H9 (cell line): Measurements from ENCODE around the gene HMGXB4. TPM values are rescaled to one million over a fixed set of nuclear protein-coding genes. Genes with fewer than 3 reads are reported as not detected.

Experiments
- DNase-seq: peaks from one replicate; pipeline ENCODE4 v3.0.0-alpha.2; 2017
- H2AFZ ChIP-seq: one replicate; pipeline ENCODE4 v1.6.1; 2013; ENCODE audit warnings: mild to moderate bottlenecking, low read length, control low read depth, moderate library complexity
- H2AK5ac ChIP-seq: 2 replicates; pipeline ENCODE4 v1.6.1; 2013; ENCODE audit warnings: low read length, control low read depth, mixed read lengths; ENCODE audit not compliant: insufficient read length
- H2BK120ac ChIP-seq: one replicate; pipeline ENCODE4 v1.6.1; 2013; ENCODE audit warnings: low read depth, mild to moderate bottlenecking, low read length, control low read depth, inconsistent platforms; ENCODE audit not compliant: poor library complexity, severe bottlenecking
- H2BK12ac ChIP-seq: 2 replicates; pipeline ENCODE4 v1.6.1; 2013; ENCODE audit warnings: low read length, control low read depth, mixed read lengths, low read depth; ENCODE audit not compliant: insufficient read length
- H2BK15ac ChIP-seq: 2 replicates; pipeline ENCODE4 v1.6.1; 2013; ENCODE audit warnings: low read depth, low read length, control low read depth
- H2BK20ac ChIP-seq: one replicate; pipeline ENCODE4 v1.6.1; 2013; ENCODE audit warnings: low read depth, mild to moderate bottlenecking, low read length, control low read depth, inconsistent platforms; ENCODE audit not compliant: poor library complexity, severe bottlenecking
- H2BK5ac ChIP-seq: 2 replicates; pipeline ENCODE4 v1.6.1; 2013; ENCODE audit warnings: low read length, control low read depth, mixed read lengths; ENCODE audit not compliant: insufficient read length
- H3K14ac ChIP-seq: 2 replicates; pipeline ENCODE4 v1.6.1; 2013; ENCODE audit warnings: low read length, control low read depth; ENCODE audit not compliant: insufficient read depth
- H3K18ac ChIP-seq: 2 replicates; pipeline ENCODE4 v1.6.1; 2013; ENCODE audit warnings: low read depth, mild to moderate bottlenecking, mixed read lengths, low read length, control low read depth; ENCODE audit not compliant: insufficient read length
- H3K23ac ChIP-seq: 2 replicates; pipeline ENCODE4 v1.6.1; 2013; ENCODE audit warnings: low read length, control low read depth, mixed read lengths, low read depth; ENCODE audit not compliant: insufficient read length
- H3K23me2 ChIP-seq: 2 replicates; pipeline ENCODE4 v1.6.1; 2013; ENCODE audit warnings: low read depth, mild to moderate bottlenecking, mixed read lengths, low read length, control low read depth; ENCODE audit not compliant: insufficient read length, poor library complexity, severe bottlenecking
- H3K27ac ChIP-seq: 2 replicates; pipeline ENCODE4 v1.5.1; 2013; ENCODE audit warnings: low read length, control low read depth, mixed read lengths, low read depth; ENCODE audit not compliant: insufficient read length
- H3K27me3 ChIP-seq: 2 replicates; pipeline ENCODE4 v1.6.1; 2013; ENCODE audit warnings: low read length, control low read depth, inconsistent platforms; ENCODE audit not compliant: insufficient read depth
- H3K4ac ChIP-seq: 2 replicates; pipeline ENCODE4 v1.6.1; 2013; ENCODE audit warnings: low read depth, mild to moderate bottlenecking, control low read depth, inconsistent platforms, low read length, moderate library complexity
- H3K4me1 ChIP-seq: 2 replicates; pipeline ENCODE4 v1.6.1; 2013; ENCODE audit warnings: low read length, control low read depth, inconsistent platforms; ENCODE audit not compliant: insufficient read depth
- H3K4me2 ChIP-seq: 2 replicates; pipeline ENCODE4 v1.6.1; 2013; ENCODE audit warnings: low read length, control low read depth, mixed read lengths; ENCODE audit not compliant: insufficient read length, insufficient read depth
- H3K56ac ChIP-seq: 2 replicates; pipeline ENCODE4 v1.6.1; 2013; ENCODE audit warnings: low read depth, mild to moderate bottlenecking, mixed read lengths, low read length, control low read depth; ENCODE audit not compliant: insufficient read length
- H3K79me1 ChIP-seq: 2 replicates; pipeline ENCODE4 v1.6.1; 2013; ENCODE audit warnings: low read depth, mild to moderate bottlenecking, moderate library complexity, low read length, control low read depth, inconsistent platforms; ENCODE audit not compliant: insufficient read depth, poor library complexity, severe bottlenecking
- H3K79me2 ChIP-seq: 2 replicates; pipeline ENCODE4 v1.6.1; 2013; ENCODE audit warnings: low read length, control low read depth, inconsistent platforms; ENCODE audit not compliant: insufficient read depth
- H3K9ac ChIP-seq: 2 replicates; pipeline ENCODE4 v1.6.1; 2013; ENCODE audit warnings: low read length, control low read depth, mixed read lengths; ENCODE audit not compliant: insufficient read length; ENCODE audit errors: extremely low read depth
- H3K9me3 ChIP-seq: one replicate; pipeline ENCODE4 v1.6.1; 2013; ENCODE audit warnings: low read depth, low read length, inconsistent platforms; ENCODE audit not compliant: control insufficient read depth
- H3T11ph ChIP-seq: one replicate; pipeline ENCODE4 v1.6.1; 2013; ENCODE audit warnings: mild to moderate bottlenecking, low read length, control low read depth, inconsistent platforms
- H4K20me1 ChIP-seq: one replicate; pipeline ENCODE4 v1.6.1; 2013; ENCODE audit not compliant: control insufficient read depth, insufficient read length, insufficient read depth
- H4K5ac ChIP-seq: 2 replicates; pipeline ENCODE4 v1.6.1; 2013; ENCODE audit warnings: low read depth, mild to moderate bottlenecking, mixed read lengths, low read length, control low read depth; ENCODE audit not compliant: insufficient read length
- H4K8ac ChIP-seq: replicated peaks from 2 replicates; pipeline ENCODE4 v1.6.1; 2013; ENCODE audit warnings: low read length, control low read depth, mixed read lengths, low read depth; ENCODE audit not compliant: insufficient read length
- H4K91ac ChIP-seq: 2 replicates; pipeline ENCODE4 v1.6.1; 2013; ENCODE audit warnings: low read depth, mild to moderate bottlenecking, moderate library complexity, mixed read lengths, low read length, control low read depth; ENCODE audit not compliant: insufficient read length
- H3K27ac Mint-ChIP-seq, 3 experiments: 2 replicates in 2 of 3; 3 replicates in 1 of 3; pipeline ENCODE4 v1.8.0; 2020 to 2021; ENCODE audit warnings: mixed read lengths in 3 of 3, mild to moderate bottlenecking in 1 of 3, moderate library complexity in 1 of 3
- H3K27me3 Mint-ChIP-seq: 2 replicates; pipeline ENCODE4 v1.8.0; 2021; ENCODE audit warnings: low read depth, mild to moderate bottlenecking, moderate library complexity, mixed read lengths
- H3K36me3 Mint-ChIP-seq, 3 experiments: 2 replicates in 2 of 3; 3 replicates in 1 of 3; pipeline ENCODE4 v1.8.0; 2020 to 2021; ENCODE audit warnings: low read depth in 3 of 3, mixed read lengths in 3 of 3; ENCODE audit not compliant: insufficient read depth in 1 of 3
- H3K4me1 Mint-ChIP-seq, 2 experiments: 2 replicates each; pipeline ENCODE4 v1.8.0; 2020; ENCODE audit warnings: mixed read lengths in 2 of 2
- H3K4me3 Mint-ChIP-seq, 2 experiments: 2 replicates in 1 of 2; 3 replicates in 1 of 2; pipeline ENCODE4 v1.8.0; 2020 to 2021; ENCODE audit warnings: mild to moderate bottlenecking in 2 of 2, mixed read lengths in 2 of 2, moderate library complexity in 1 of 2
- H3K9me3 Mint-ChIP-seq, 2 experiments: 2 replicates in 1 of 2; 3 replicates in 1 of 2; pipeline ENCODE4 v1.8.0; 2020; ENCODE audit warnings: mild to moderate bottlenecking in 2 of 2, mixed read lengths in 2 of 2, moderate library complexity in 1 of 2
- WGBS: extraction: QIAGEN DNeasy Blood & Tissue Kit; methylation state at CpG from one replicate; pipeline ENCODE4 v1.1.7; 2013; ENCODE audit warnings: missing lambda C conversion rate, low lambda C conversion rate, mixed read lengths; ENCODE audit not compliant: insufficient read length; ENCODE audit errors: extremely low coverage; 5-methylcytosine and 5-hydroxymethylcytosine counted together
- total RNA-seq: library from RNA; stranded (reverse); gene quantifications from 2 replicates; pipeline ENCODE4 v1.2.1, GENCODE V29; 2021
- TF ChIP-seq, protein P1 (sequence below): fragments of 200-600 bp; sonication (generic); conservative IDR thresholded peaks from 3 replicates; pipeline ENCODE4 v1.8.0; 2021; ENCODE audit warnings: antibody characterized with exemption, mild to moderate bottlenecking

HMGXB4 gene
- total RNA-seq, 1 experiment from 2014 or later, result 33.5 TPM

DNA sequence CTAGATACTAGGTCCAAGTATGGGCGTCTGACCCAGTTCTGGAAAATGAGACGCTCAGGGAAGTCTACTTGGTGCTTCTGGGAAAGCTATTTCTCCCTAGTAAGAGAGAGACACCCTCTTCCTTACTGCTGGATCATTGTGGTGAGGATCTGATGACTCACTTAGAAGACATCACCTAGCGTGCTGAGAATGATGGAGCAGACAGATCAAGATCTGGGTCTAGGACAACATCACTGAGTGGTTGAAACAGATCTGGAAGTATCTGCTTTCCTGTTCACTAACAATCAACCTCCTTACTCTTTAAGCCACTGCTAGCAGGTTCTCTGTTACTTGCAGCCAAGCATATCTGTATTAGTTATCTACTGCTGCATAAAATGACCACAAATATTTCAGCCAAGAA is 38.3 kb upstream of the HMGXB4 start:
- Histone ChIP-seq H3K56ac (no peak overlapping the region), H4K5ac (no peak overlapping the region), H2BK20ac (no peak overlapping the region), H4K91ac (no peak overlapping the region), H3K4ac (no peak overlapping the region), H3K79me2 (no peaks in the 10 kb centered on the region), H2AK5ac (no peak overlapping the region), H3T11ph (no peak overlapping the region), H3K14ac (no peak overlapping the region), H4K8ac (no peak overlapping the region), H3K9me3 (no peaks in the 10 kb centered on the region), H3K23me2 (no peaks in the 10 kb centered on the region), H3K79me1 (no peaks in the 10 kb centered on the region), H4K20me1 (no peaks in the 10 kb centered on the region), H2AFZ (no peak overlapping the region), H3K4me2 (no peak overlapping the region), H2BK12ac (no peak overlapping the region), H3K27ac (no peak overlapping the region), H3K23ac (no peak overlapping the region), H3K18ac (no peak overlapping the region), H2BK120ac (no peak overlapping the region), H2BK5ac (no peak overlapping the region), H3K4me1 (no peaks in the 10 kb centered on the region), H3K27me3 (no peaks in the 10 kb centered on the region), H3K9ac (no peak overlapping the region), H2BK15ac (no peak overlapping the region)
- no peak for DNase-seq
- TF ChIP-seq, protein P1, sequence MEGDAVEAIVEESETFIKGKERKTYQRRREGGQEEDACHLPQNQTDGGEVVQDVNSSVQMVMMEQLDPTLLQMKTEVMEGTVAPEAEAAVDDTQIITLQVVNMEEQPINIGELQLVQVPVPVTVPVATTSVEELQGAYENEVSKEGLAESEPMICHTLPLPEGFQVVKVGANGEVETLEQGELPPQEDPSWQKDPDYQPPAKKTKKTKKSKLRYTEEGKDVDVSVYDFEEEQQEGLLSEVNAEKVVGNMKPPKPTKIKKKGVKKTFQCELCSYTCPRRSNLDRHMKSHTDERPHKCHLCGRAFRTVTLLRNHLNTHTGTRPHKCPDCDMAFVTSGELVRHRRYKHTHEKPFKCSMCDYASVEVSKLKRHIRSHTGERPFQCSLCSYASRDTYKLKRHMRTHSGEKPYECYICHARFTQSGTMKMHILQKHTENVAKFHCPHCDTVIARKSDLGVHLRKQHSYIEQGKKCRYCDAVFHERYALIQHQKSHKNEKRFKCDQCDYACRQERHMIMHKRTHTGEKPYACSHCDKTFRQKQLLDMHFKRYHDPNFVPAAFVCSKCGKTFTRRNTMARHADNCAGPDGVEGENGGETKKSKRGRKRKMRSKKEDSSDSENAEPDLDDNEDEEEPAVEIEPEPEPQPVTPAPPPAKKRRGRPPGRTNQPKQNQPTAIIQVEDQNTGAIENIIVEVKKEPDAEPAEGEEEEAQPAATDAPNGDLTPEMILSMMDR, result no peak
- H3K27ac Mint-ChIP-seq, result no peak overlapping the region
- H3K36me3 Mint-ChIP-seq, result no peaks in the 10 kb centered on the region
- H3K27me3 Mint-ChIP-seq, result peaks cover 18% of the 10 kb centered on the region
- H3K9me3 Mint-ChIP-seq, result no peaks in the 10 kb centered on the region
- WGBS, result no CpG with 5 or more reads among the region's 3 CpGs
- no peak overlapping the region for H3K4me3 Mint-ChIP-seq
- H3K4me1 Mint-ChIP-seq, result no peaks in the 10 kb centered on the region
